Activated effector memory CD4-positive, alpha-beta T cell treated with Interleukin-2 at 50 U/mL for 16 hours (primary cell): ENCODE measurements around the gene IFI16.
"Not testable (repeated sequence)": the region's sequence is repeated elsewhere in the genome, so short reads cannot be mapped to it uniquely, and the experiment has no call there.

Source experiments
- DNase-seq: peaks from one replicate; pipeline ENCODE4 v3.0.0-alpha.2; 2020

Gene IFI16

DNA sequence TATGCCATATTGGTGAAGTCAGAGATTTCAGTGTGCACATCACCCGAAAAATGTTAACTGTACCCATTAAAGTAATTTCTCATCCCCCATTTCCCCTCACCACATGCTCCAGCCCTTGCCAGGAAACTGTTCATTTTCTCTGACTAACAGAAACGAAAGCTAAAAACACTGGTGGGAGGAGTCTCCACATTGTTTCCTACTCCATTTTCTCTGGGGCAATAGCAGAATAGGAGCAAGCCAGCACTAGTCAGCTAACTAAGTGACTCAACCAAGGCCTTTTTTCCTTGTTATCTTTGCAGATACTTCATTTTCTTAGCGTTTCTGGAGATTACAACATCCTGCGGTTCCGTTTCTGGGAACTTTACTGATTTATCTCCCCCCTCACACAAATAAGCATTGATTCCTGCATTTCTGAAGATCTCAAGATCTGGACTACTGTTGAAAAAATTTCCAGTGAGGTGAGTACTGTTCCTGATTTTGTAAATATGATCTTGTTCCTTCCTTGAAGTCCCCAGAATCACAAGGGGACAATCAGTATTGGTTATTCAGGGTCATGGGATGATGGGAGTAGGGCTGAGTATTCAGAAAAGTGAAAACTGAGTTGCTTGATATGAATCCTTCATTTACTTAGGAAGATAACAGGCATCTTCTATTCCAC, at the start of gene IFI16:
TSS of gene IFI16 (plus strand) at position 204 of the 658 bp plus-strand sequence. CDS start 4,774 bp downstream, outside the sequence.
- no peak for DNase-seq

DNA sequence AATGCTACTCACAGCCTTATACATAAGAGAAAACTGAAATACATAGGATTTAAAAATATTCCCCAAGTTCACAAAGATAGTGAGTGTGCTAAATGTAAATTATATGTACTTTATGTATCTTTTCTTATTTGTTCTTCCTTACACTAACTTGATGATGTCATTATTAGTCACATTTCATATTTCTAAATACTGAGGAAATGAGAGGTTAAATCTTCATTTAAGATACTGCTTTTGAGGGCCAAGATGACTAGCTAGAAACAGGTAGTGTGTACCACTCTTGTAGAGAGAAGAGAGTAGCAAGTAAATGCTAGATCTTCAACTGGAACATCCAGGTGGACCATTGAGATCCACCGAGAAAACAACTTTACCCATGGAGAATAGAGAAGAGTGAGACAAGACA, 48.5 kb upstream of the IFI16 start:
- no peak for DNase-seq

GRCh38 chr1:158962983-158963382, 46.7 kb upstream of the IFI16 start:
- no peak for DNase-seq

- no peak for DNase-seq
These were observed 40.5 kb upstream of the IFI16 start for GRCh38 chr1:158969166-158969565.

GRCh38 chr1:158969855-158970254, 39.9 kb upstream of the IFI16 start:
- DNase-seq, result no peak

GRCh38 chr1:158972841-158973240, 36.9 kb upstream of the IFI16 start:
- no peak for DNase-seq

DNA sequence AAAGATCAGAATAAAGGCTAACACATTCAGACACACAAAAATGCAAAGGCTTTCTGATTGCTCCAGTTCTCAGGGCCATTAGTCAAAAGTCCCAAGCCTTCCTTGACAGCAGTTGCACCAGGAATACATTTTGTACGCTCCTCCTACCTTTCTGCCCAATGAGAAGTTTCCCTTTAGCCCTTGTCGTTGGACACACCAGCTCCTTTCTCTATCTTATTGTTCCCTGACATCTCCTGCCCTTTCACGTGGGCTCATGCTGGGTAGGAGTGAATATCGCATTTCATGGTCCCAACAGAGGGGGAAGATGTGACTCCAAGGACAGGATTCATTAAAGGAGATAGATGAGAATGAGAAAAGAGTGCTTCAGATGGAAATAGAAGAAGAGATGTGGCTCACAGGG, 33.5 kb upstream of the IFI16 start:
- no peak for DNase-seq

DNA sequence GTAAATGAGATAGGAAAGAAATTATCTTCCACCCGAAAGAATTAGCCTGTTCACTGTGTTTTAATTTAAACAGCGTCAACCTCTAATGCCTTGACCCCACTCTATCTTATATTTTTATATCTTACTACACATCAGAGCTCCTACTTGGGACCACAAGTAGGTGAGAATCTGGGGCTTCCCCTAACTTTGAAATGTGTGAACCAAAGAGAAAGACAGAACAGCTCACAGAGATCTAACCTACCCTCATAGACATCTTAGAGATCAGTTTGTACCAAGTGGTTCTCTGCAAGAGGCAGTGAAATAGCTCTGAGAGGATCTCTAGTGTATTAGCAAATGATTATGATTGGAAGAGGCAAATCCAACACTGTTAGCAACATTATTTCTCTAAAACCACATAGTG, 31.0 kb upstream of the IFI16 start:
- DNase-seq, result no peak

GRCh38 chr1:158979229-158979628, 30.5 kb upstream of the IFI16 start:
- no peak for DNase-seq

GRCh38 chr1:158983235-158983634, 26.5 kb upstream of the IFI16 start:
- no peak for DNase-seq

DNA sequence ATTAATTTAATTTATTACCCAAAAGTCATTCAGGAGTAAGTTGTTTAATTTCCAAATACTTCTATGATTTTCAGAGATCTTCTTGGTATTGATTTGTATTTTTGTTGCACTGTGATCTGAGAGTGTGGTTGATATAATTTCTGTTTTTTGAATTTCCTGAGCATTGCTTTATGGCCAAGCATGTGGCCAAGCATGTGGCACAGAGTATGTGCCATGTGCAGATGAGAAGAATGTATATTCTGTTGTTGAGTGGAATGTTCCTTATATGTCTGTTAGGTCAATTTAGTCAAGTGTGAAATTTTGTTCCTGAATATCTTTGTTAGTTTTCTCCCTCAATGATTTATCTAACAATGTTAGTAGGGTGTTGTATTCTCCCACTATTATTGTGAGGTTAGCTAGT, 25.3 kb upstream of the IFI16 start:
- DNase-seq, result no peak

DNA sequence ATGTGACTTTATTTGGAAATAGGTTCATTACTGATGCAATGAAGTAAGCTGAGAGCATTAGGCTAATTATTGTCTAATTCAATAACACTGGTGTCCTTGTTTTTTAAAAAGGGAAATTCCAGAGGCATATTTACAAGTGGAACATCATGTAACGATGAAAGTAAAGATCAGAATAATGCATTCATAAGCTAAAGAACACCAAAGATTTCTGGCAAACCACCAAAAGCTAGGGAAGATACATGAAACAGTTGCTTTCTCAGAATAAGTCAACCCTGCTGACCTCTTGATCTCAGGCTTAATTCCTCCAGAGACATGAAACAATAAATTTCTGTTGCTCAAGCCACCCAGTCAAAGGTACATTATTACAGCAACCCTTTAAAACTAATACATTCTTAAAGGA, 20.3 kb upstream of the IFI16 start:
- no peak for DNase-seq

DNA sequence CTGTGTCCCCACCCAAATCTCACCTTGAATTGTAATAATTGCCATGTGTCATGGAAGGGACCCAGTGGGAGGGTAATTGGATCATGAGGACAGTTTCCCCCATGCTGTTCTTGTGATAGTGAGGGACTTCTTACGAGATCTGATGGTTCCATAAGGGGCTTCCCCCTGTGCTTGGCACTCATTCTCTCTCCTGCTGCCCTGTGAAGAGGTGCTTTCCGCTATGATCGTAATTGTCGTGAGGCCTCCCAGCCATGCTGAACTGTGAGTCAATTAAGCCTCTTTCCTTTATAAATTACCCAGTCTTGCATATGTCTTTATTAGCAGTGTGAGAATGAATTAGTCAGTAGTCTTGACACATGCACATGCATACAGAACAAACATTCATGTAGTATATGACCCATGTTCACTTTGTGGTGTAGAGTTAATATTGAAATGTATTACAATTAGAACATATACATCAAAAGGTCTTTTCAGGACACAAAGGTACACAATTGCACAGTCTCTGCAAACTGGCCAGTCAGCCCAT, 16.9 kb upstream of the IFI16 start:
- no peak for DNase-seq

DNA sequence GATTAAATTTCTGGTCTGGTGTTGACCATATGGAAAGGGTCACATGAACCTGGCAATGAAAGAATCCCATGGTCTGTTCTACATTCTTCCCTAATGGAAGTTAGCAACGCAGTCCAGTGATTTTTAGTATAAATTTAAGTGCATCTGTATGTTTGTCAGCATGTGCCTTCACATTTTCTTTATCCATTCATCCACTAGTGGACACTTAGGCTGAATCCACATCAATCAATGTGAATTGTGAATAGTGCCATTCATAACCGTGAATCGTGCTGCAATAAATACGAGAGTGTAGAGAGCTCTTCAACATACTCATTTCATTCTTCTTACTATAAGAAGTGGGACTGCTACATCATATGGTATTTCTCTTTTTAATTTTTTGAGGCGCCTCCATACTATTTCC, 12.7 kb upstream of the IFI16 start:
- DNase-seq, result no peak

DNA sequence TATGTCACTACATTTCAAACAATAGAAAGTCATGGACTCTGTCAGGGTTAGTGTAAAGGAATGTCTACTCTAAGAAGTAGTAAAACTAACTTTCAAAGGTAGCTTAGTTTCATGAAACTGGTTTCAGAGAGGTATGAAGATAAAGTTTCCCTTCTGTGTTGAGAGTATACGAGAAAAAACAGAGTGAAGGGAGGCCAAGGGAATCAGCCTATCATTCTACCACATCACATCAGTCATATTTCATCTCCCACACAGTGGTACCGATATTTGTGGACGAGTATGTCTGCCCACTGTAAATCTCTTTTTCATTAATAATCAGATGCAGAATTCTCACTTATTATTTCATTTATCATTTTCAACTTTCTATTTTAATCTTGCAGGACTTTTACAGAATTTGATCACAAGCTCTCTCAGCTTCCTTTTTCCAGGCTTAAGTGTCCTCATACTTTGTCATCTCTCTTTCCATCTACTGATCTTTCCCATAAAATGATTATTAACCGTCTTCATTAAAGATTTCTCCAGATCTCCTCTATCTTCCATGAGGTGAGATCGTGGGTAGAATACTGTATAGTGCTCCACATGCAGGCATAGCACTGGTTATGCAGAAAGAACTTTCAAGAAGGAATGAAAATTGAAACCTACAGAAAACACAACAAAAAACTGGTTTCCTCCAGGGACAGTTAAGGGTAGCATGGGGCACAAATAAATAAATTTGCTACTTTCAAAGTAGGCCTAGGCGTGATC, 11.5 kb upstream of the IFI16 start:
- no peak for DNase-seq

DNA sequence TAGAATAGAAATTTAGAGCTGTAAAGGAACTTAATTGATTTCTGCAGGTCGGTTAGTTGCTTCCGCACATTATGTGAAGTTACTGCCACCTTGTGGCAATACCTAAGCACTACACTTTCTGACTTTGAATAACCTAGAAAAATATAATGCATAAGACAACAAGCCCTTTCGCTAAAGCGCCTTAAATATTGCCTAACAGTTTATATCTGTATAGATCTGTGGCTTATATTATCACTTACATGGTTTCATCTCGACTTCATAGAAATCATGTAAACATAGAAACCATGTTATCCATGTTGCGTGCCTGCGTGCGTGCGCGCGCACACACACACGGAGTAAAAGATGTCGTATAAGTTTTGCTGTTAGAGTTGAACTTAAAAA, 10.9 kb upstream of the IFI16 start:
- DNase-seq, result no peak

- DNase-seq, result no peak
These were observed 10.2 kb upstream of the IFI16 start for GRCh38 chr1:158999316-159000069.

GRCh38 chr1:159000070-159000409, 9.7 kb upstream of the IFI16 start:
- DNase-seq, result no peak

DNA sequence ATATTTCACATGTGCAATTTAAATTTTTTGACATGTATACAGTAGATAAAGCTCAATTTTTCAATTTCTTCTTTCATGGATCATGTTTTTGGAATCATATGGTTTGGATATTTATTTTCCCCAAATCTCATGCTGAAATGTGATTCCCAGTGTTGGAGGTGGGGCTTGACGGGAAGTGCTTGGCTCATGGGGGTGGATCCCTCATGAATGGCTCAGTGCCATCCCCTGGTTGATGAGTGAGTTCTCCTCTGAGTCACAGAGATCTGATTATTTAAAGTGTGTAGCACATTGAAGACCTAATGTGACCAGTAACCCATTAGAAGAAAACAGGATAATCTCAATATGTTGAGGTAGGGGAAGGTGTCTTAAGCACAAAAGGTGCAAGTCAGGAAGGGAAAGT, 9.1 kb upstream of the IFI16 start:
- DNase-seq, result no peak

DNA sequence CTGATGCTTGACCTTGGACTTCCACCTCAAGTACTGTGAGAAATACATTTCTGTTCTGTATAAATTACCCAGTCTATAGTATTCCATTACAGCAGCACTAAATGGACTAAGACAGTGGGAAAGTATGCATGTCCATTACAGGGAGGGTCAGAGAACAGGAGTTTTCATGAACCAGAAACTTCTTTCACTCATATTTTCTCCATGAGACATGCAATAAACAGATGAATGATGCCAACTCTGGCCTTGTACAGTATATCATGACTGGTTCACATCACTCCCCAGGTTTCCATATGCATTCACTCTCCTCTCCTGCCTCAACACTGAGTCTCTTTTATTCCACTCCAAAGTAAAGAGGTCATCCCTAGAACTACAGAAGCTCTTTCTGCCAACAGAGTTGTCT, 4.5 kb upstream of the IFI16 start:
- no peak for DNase-seq

GRCh38 chr1:159005676-159006075, 4.0 kb upstream of the IFI16 start:
- no peak for DNase-seq

GRCh38 chr1:159006210-159006807, 3.4 kb upstream of the IFI16 start:
- DNase-seq, result not testable (repeated sequence)

DNA sequence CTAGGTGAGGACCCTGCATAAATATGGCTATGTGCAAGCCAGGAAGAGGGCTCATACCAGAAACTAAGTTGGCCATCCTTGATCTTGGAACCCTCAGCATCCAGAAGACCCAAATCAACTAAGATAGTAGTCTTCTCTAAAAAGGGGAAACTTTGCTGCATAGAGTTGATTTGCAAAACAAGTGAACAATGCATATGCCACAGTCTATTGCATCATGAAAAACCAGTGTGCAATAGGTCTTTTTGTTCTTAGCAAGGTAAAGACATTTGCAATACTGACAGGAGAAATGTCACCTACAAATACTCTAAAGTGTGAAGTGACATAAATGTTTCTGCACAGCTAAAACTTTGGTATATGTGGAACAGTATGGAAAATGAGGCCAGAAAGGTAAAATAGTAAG, 2.0 kb upstream of the IFI16 start:
- no peak for DNase-seq
